Esophagus mucosa (tissue), 1 donor: ENCODE data around the gene INSYN1. TPM values are rescaled to one million over a fixed set of nuclear protein-coding genes. Genes with fewer than 3 reads are reported as not detected.
"Not testable (repeated sequence)": the region's sequence is repeated elsewhere in the genome, so short reads cannot be mapped to it uniquely, and the experiment has no call there.

Experiments
- ATAC-seq: fragments of 200-7000 bp; cut with Tn5 transposase; one replicate; pipeline ENCODE4 v1.9.1; 2020
- total RNA-seq: library from RNA; stranded (reverse); gene quantifications from one replicate; pipeline ENCODE4 v1.2.4, GENCODE V29; 2023
- donor health status: DM: yes; HTN: yes; CAD: no.

The INSYN1 gene
- total RNA-seq, 1 donor from 2014 or later, result 5.1 TPM

DNA sequence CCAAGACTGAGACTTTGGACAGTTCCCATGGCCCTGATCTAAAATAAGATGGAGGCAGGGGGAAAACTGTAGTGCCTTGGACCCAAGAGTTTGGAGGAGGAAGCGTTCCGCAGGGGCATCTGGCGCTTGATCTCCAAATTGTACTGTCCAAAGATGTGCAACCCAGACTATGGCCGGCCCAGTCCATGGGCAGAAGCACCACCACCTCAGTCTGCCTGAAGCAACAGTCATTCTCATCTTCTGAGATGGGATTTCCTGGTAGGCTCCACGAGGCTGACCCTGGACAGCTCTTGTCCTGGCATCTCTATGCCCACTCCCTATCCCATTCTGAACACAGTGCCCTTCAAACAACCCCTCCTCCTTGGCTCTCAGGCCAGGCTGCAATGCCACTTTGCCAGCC, 3.6 kb downstream of the INSYN1 start:
- ATAC-seq, result no peak

DNA sequence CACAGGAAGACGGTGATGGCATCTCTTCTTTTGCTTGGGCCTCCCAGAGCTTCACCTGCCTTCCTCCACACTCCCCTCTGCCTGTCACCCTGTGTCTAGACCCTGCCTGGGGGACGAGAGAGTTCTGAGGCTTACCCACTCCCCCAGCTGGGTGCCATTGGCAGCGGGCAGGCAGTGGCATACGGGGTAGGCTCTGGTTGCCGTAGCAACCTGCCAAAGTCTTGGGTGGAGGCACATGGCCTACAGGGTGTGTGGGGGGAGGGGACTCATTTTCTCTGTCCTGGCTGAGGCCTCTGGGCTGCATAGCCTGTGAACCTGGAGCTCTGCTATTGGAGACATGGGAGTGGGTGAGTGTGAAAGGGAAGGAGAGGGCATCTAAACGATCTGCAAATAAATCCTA, 4.4 kb downstream of the INSYN1 start:
- no peak for ATAC-seq

DNA sequence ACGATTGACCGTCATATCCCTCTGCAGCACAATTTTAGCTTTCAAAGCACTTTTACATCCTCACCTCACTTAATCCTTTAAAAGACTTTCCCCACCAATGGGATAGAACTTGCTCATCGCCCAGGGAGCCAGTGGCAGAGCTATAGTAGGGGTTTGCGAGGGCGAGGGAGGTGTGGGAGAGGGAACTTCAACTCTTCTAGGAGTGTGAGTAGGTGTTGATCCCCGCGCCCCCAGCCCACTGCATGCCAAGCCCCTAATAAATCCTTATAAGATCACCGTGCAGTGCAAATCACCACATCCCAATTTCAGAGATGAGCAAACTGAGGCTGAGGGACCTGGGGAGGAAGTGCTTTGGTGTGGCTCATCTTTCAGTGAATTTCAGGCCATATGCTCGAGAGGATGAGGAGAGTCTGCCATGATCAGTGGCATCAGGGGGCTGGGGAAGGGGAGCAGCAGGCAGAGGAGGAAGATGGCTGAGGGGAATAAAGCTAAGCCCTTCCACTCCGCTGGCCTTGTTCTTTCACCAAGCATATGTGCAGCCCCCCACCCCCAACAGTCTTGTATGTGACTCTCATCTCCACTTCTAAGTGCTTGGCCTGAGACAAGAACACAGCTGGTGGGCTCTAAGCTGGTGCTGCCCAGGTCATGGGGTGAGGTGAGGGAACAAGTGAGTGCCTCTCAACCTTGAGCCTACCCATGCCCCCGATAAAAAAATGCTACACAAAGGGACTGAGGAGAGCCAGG, 5.1 kb downstream of the INSYN1 start:
- ATAC-seq, result no peak

DNA sequence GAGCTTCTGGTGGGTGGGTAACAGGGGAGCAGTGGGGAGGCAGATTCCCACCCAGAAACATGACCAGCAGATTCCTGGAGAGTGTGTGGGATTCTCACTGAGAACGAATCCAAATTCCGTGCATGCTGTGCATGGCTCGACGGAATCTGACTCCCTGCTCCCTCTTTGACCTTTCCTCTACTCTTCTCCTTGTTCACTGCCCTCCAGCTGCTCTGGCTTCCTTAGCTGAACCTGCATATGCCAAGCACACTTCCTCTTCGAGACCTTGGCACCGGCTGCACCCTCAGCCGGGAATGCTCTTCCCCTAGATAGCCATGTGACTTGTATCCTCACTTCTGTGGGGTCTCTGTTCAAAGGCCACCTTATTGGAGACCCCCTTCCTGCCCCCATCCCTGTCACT, 6.3 kb downstream of the INSYN1 start:
- ATAC-seq, result no peak

DNA sequence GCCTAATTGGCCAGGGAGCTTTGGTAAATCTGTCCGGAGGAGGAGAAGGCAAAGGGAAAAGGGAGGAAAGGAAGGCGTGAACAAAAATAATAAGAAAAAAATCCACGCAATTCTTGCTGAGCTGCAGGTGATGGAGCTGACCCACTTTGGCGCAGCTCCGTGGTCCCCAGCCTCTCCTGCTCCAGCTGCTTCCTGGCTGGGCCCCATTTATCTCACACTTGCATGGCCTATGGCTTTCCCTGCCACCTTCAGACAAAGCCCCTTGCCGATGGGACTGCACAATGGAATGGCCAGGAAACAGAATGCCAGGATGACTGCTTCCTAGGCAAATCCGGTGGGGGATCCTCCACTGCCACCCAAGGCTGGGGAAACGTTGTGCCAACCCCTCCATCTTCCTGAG, 6.9 kb downstream of the INSYN1 start:
- ATAC-seq, result no peak

DNA sequence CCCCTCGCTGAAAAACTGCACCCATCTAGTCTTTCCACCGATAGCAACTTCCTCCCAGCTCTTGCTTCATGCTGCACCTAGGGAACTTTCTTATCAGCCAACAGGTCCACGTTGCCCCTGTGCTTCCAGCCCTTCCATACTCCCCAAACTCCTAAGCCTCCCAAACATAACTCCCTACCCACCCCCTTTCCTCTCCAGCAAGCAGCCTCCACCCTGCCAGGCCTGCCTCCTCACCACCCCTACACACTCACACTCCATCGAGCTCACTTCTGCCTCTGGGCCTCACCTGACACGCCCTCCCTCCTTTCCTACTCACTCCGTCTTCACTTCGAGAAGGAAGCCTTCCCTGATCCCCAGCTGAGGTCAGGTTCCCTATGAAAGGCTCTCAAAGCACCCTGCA, 8.1 kb downstream of the INSYN1 start:
- peak; percentile 20 for ATAC-seq

DNA sequence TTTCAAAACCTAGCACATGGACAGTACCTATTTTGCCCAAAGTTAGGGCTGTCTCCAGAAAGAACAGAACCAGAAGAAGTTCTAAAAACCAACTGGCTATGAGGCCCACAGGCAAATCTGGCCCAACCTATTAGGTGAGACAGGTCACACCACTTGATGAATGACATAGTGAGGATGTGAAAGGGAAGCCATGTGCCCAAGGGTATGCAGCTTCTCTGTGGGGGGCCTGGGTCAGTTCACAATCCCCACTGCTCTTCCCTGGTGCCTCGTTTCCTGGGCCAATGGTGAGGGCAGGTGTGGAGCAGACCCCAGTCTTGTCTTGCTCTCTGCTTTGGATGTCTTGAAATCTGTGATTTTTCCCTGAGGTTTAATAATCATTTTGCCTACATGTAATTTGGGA, 8.9 kb downstream of the INSYN1 start:
- ATAC-seq, result no peak

DNA sequence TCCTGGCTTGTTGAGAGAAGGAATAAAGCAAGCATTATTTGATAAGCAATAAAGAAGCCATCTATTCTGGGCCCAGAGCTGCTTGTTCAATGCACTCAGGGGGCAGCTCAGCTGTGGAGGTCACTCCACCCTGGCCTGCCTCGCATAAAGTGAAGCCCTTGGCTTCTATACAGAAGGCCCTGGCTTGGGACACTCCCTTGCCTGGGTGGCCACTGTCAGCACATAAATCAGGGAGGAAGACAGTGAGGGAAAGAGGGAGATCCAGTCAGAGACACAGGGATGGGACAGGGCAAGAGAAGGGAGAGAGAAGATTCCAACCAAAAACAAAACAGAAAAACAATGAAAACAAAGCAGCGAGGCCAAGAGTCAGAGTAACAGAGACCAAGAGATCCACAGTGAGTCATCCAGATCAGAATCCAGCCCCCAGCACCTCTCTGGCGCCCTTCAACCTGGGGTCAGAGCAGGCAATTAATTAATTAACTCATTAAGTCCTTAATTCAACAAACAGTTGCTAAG, 11.8 kb downstream of the INSYN1 start:
- no peak for ATAC-seq

DNA sequence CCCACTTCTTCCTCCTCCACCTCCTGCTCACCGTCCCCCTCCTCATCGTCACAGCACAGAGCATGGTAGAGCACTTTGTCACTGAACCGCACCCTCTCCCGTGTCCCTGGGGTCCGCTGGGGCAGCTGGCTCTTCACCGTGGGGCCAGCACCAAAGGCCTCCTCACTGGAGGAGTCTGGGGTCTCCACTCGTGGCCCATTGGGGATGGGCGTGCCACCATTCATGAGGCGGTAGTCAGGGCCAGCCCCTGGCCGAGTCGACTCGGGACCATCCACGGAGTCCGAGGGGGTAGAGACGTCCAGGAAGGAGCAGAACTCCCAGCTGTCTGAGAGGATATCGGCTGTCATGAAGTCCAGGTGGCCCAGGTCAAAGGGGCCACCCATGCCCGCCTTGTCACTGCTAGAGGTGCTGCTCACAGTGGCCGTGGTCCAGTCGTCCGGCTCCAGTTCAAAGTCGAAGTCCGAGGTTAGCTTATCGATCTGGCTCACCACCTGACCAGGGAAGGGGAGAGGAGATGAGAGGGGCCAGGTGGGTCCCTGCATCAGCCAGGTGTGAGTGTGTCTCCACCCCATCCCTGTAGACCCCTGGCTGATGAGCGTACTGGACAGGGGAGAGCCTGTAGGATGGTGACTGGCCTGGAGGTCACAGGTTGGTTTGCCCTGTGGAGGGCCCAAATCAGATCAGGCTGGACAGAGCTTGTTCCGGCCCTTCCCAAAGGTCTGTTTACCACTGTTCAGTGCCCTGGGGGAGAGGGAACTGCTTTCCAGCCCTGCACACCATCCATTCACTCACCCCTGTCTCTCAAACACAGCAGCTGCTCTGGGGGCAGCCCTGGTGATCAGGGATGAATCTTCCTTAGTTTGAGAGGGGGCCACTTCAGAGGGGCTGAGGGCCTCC, 12.8 kb downstream of the INSYN1 start:
- no peak for ATAC-seq

DNA sequence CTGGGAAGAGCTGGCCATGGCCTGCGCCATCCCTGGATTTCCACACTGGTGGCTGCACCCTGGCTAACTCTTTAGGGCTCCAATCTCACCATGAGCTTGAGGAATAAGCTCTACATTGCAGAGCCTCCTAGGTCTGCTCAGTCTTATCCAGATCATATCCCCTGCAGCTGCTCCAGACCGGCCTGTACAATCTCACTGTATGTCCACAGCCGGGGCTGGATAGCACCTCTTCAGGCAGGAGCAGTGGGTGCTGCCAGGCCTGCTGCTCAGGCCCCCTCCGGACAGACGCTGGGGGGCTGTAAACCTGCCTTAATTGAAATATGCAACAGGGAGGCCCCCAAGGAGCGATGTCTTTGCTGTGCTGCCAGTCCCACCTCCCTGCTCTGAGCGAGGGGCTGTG, 15.6 kb downstream of the INSYN1 start:
- no peak for ATAC-seq

DNA sequence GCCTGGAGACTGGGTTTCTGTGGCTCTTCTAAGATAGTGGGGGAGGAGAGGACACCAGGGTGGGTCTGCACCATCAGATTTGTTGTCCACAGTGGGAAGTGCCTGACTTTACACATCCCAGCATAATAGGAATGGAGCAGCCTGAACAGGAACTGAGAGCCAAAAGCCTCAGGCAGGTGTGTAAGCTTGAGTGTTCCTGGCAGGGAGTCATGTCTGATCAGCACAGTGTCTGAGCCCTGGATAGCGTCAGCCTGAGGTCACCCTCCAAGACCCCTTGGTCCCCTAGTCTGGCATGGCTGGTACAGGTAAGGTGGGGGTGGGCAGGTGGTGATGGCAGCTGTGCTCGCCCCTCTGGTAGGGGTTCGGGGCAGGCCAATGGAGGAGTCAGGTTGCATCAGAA, 20.2 kb downstream of the INSYN1 start:
- peak; percentile 62 for ATAC-seq

DNA sequence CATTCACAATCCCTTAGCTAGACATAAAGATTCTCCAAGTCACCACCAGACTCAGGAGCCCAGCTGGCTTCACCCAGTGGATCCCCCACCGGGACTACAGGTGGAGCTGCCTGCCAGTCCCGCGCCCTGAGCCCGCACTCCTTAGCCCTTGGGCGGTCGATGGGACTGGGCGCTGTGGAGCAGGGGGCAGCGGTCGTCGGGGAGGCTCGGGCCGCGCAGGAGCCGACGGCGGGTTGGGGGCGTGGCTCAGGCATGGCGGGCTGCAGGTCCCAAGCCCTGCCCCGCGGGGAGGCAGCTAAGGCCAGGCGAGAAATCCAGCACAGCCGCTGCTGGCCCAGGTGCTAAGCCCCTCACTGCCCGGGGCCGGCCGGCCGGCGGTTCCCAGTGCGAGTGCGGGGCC, 21.1 kb downstream of the INSYN1 start:
- ATAC-seq, result not testable (repeated sequence)

DNA sequence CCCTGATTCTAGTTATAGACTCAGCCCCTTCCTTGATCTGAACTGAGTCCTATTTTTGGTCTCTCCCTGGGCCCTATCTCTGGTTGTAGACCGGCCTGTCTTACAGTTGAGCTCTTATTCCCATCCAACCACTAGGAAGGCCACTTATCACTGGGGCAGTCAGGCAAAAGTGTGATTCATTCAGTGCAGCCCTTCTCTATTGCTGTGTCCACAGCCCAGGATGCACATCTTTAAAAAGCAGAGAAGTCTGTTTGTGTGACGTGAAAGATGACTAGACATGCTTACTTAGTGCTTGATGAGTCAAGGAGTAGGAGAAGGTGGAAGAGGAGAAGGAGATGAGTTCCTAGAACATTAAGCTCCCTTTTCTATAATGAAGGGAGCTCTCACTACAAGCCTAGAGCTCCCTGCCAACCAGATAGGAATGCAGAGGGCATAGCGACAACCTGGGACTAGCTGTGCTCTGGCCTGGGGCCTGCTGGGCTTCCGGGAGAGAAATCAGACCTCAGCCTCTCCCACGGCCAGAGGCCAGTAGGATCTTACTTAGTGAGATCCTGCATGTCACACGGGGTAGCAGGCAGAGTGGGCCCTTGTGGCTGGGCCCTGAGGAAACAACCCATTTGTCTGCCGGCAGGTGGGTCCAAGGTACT, 25.7 kb downstream of the INSYN1 start:
- ATAC-seq, result no peak

DNA sequence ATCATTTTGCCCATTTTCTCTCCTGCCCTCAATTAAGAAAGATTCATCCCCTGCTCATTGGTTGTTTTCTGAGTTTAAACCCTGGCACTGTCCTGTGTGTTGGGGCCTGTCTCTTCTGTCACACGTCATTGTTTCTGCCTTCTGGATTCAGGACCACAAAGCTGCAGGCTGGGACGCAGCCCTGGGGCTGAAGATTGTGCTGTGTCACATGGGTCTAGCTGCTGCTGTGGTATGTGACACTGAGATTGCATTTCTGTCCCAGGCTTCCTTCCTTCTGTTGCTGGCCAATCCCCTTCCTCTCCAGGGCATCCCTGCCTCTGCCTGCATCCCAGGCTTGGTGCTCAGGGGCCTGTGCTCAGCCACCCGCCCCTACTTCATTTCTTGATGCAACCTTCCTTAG, 28.9 kb downstream of the INSYN1 start:
- no peak for ATAC-seq

DNA sequence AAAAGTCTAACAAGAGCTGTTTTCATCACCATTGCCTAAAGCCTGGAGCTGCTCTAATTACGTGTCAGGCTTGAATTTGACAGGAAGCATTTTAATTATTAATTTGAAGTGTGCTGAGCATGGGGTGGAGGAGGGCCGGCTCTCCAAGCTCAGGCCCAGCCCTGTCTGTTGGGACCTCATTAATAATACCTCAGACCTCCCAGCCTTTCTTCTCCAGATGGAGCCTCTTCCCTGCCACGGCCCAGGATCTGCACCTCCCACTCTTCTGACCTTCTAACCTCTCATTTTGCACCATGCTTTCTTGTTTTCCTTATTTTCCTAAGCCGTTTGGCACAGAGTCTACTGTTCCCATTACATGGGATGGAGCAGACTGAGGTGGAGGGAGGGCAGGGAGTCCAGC, 30.0 kb downstream of the INSYN1 start:
- no peak for ATAC-seq

DNA sequence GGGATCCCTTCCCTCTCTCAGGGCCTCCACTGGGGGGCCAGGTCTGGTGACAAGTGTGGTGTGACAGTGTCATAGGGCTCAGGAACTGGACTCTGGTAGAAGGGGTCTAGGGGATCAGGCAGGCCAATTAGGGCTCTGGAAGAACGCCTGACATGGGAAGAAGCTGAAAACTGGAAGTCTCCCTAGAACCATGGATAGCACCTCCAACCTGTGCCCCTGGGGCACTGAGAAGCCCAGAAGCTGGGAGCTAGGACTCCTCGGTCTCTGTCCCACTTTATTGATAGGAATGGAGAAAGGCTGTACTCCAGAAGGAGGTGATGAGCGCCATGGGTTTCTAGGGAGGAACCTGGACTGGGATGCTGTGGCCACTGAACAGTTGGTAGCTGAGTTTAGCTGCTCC, 30.7 kb downstream of the INSYN1 start:
- ATAC-seq, result no peak

DNA sequence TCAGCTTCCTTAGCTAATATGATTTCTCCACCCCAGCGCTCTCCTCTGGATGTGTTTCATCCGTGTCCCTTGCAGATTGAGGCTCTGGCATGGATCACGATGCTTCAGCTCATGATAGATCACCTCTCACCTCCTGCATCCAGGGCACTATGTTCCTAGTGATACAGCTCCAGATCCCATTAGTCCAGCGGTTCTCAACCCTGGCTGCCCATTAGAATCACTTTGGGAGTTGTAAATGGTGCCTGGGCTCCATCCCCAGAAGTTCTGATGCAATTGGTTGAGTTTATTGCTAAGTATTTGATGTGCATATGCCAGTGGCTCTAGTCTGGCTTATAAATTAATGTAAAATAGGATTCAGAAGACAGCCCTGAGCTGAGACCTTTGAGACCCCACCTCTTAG, 34.5 kb downstream of the INSYN1 start:
- no peak for ATAC-seq

DNA sequence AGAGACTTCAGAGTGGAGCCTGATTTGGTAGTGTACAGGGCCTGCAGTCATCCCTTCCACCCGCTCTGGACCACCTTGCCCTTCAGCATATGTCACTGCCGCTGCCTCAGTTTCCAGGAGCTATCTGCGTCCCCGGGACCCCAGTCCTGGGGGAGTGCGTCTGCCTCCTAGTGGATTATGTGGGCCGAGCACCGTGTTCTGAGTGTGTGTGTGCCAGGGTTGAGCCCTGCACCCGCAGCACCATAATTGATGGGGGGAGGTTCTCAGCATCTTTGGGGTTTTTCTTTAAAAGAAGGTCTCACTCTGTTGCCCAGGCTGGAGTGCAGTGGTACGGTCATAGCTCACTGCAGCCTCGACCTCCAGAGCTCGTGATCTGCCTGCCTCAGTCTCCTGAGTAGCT, 35.3 kb downstream of the INSYN1 start:
- no peak for ATAC-seq

DNA sequence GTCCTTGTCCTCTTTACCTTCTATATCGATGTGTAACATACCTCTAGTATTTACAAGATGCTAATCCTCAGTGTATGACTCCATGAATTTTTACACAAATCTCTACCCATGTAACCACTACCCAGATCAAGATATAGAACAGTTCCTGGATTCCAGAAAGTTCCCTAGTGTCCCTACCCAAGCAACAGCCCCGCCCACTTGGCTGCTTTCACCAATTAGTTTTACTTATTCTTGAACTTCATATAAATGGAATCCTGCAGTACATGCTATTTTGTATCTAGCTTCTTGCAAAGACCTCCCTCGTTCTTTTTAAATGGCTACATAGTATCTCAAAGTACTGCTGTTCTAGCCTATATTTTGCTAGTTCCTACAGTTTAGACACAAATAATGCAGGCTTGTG, 35.9 kb downstream of the INSYN1 start:
- no peak for ATAC-seq

DNA sequence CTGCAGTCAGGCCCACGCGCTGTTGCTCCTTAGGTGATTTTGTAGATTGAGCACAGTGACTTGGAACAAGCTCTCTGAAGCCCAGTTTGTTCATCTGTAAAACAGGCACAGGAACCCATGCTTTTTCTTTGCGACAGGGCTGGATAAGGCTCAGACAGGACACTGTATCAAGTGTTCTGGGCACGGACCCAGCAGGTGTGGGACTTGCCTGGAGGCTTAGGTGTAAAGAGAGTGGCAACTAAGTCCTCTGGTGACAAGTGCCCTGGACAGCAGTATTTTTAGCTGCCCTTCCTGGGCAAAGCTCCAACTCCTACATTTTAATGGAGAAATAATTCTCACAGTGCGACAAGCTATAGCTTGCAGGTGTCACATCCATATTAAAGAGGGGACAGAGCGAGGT, 36.7 kb downstream of the INSYN1 start:
- peak; percentile 42 for ATAC-seq

DNA sequence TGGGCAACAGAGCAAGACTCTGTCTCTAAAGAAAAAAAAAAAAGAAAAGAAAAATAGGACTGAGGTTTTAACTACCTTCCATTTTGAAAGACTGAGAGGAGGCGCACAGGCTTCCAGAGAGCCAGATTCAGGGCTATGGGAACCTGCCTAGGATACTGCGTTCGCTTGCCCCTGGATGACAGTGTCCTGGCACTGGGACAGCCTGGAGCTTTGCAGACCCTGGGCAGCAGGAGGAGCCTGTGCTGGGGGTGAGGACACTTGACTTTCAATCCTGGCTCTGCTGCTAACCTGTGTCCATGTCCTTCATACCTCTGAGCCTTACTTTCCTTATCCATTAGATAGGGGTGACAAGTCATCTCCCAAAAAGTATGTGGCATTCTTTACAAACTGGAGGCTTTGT, 37.7 kb downstream of the INSYN1 start:
- ATAC-seq, result no peak

DNA sequence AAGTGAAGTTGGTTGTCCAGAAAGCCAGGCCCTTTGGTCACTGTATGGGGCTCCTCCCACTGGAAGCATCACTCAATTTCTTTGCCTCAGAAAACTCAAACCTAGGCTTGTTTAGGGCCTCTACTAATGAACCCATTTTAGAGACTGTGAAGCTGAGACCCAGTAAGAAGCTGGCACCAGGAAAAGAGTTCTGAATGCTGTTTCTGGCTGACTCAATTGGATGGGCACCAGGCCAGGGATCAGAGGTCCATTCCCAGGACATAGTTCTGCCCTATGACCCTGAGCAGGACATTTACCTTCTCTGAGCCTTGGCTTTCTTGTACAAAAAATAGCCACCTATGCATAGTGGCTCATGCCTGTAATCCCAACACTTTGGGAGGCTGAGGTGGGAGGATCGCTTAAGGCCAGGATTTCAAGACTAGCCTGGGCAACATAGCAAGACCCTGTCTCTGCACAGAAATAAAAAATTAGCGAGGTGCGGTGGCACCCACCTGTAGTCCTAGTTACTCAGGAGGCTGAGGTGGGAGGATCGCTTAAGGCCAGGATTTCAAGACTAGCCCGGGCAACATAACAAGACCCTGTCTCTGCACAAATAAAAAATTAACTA, 38.4 kb downstream of the INSYN1 start:
- ATAC-seq, result no peak

DNA sequence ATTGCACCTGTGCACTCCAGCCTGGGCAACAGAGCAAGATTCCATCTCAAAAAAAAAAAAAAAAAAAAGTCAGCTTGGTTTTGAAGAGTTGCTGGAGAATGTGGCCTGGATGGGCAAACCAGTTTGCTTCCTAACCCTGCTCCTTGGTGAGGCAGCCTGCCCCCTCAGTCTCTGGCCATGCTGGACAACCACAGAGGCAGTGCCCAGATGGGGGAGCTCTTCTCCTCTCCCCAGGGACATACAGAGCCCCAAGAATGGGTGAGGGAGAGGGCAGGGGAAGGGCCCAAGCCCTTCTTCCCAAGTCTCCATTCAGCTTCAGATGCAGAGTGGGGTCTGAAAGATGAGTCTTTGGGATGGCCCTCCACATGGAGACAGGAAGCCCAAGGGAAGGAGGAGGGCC, 41.0 kb downstream of the INSYN1 start:
- ATAC-seq, result no peak
